GM12874 (cell line): ENCODE results near the gene SCARB1.

Source experiments
- CTCF ChIP-seq: IDR thresholded peaks from 2 replicates; pipeline ENCODE4 v1.5.1; 2011; ENCODE audit warnings: low read depth, mild to moderate bottlenecking, control low read depth, low read length, moderate library complexity; ENCODE audit not compliant: insufficient read depth

Gene SCARB1

DNA sequence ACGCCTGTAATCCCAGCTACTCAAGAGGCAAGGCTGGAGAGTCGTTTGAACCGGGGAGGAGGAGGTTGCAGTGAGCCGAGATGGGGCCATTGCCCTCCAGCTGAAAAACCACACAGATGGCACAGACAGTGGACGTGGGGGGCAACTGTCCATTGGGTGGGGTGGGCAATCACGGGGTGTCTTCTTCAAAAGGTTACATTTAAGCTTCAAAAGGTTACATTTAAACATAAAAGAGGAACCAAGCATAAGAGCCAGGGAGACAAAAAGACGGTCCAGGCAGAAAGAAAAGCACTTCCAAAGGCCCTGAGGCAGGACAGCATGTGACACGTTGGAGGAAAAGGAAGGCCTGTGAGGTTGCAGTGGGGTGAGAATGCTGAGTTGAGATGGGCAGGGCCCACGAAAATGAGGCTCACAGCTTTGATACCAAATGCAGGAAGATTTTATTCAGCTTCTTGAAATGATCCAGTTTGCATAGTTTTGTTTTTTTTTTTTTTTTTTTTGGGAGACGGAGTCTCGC, 10.7 kb downstream of the SCARB1 start:
- TF ChIP-seq CTCF: no peak

DNA sequence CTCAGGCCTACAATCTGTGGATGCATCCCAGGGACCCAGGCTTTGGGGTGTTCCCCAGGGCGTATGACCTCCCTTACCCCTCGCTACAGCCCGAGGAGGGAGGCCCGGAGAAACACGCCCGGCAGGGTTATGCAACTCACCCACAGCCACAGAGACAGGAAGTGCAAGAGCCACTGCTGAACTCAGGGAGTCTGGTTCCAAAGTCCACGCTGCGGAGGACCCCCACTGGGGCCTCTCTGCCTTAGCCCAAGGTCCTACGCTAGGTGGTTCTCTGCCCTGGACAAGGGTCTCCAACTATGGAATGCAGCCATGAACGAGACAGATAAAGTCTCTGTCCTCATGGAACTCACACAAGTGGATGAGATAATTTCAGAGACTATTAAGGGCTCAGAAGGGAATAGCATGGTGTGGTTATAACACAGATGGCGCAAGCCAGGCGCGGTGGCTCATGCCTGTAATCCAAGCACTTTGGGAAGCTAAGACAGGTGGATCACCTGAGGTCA, 11.3 kb downstream of the SCARB1 start:
- TF ChIP-seq CTCF: no peak

DNA sequence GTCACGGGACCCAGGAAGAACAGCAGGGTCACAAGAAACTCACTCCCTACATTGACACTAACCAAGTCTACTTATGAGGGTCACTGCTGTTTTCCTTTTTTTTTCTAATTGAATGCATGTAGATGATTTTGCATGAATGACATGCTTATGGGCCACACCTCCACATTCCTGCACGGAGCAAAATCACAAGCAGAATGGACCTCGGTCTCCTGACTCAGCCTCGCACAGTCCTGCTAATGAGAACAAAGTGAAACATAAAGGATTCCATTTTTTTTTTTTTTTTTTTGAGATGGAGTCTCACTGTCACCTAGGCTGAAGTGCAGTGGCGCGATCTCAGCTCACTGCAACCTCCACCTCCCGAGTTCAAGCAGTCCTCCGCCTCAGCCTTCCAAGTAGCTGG, 12.3 kb downstream of the SCARB1 start:
- no peak for TF ChIP-seq CTCF

- TF ChIP-seq CTCF: no peak
Measured at GRCh38 chr12:124849382-124849781, 14.3 kb downstream of the SCARB1 start.

GRCh38 chr12:124848621-124849380, 14.9 kb downstream of the SCARB1 start:
- no peak for TF ChIP-seq CTCF

DNA sequence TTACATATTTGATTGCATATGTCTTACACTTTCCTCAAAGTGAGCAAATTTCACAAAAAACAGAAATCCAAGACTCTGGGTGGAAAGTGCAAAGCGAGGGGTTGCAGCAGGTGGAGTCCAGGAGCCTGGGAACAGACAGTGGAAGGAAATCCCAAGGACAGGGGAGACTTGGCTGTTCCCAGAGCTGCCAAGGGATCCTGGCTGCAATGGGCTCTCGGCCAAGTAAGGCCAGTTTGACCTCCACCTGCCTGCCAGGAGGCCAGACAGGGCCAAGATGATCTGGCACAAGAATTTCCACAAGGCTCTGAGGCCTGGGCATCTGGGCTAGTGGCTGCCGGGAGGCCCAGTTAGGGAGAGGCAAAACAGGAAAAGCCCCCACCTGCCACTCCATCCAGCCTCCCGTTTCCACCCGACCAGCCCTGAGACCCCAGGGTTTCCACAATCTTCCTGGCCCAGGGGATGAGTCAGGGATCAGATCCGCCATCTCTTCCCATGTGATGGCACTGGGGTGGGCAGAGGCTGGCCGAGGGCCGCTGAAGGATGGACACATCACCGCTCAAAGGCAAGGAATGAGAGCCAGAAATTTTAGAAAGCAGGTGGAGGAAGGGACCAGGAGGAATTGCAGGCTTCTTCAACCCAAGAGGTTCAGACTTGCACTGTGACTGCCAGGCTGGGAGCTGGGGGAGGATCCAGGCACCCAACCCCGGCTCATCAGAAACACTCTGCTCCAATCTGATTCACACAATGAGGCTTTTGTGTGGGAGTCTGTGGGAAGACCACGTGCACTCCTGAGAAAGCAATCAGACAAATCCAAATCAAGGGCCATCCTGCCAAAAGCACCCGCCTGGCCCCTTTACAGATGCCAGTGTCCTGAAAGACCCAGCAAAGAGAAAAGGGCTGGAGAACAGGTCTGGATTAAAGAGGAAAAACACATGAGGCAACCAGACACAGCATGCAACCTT, 16.3 kb downstream of the SCARB1 start:
- no peak for TF ChIP-seq CTCF
